ENCODE data around the gene CFHR1.

DNA sequence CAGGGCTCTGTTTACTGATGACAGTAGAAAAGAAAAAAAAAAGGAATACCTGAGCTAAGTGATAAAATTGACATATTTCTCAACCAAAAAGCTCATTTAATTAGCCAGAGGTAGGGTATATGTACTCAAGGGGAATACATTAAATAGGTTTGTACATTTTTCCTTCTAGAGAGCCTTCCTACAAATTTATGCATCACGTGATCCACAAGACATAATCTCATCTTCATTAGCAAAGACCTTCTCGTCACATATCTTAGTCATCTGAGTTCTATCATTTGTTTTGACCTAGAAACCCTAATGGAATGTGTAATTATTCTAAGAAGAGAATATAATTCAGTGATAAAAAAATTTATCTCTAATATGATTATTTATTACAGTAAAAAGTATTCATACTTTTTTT is 37.7 kb downstream of the CFHR1 start:
- TF ChIP-seq EGR1 (IDR thresholded peaks at IDR 0.05) (no peak), EP300 (IDR thresholded peaks at IDR 0.05; ENCODE audit: borderline replicate concordance) (no peak), NFIC (IDR thresholded peaks at IDR 0.05) (no peak), FOXM1 (IDR thresholded peaks at IDR 0.05; ENCODE audit: borderline replicate concordance, low read depth) (no peak), RAD21 (IDR thresholded peaks at IDR 0.05; ENCODE audit: low read depth) (no peak), MAX (IDR thresholded peaks at IDR 0.05) (no peak), REST (IDR thresholded peaks at IDR 0.05; ENCODE audit: low read depth) (no peak), TAF1 (IDR thresholded peaks at IDR 0.05; ENCODE audit: low read depth) (no peak), CEBPB (IDR thresholded peaks at IDR 0.05) (no peak), TEAD4 (IDR thresholded peaks at IDR 0.05) (no peak)
- TF ChIP-seq, protein P1, sequence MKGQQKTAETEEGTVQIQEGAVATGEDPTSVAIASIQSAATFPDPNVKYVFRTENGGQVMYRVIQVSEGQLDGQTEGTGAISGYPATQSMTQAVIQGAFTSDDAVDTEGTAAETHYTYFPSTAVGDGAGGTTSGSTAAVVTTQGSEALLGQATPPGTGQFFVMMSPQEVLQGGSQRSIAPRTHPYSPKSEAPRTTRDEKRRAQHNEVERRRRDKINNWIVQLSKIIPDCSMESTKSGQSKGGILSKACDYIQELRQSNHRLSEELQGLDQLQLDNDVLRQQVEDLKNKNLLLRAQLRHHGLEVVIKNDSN (IDR thresholded peaks at IDR 0.05) = no peak

Measured in Ishikawa (cell line).